Measurements from ENCODE around the gene GRK3.

Gene GRK3

DNA sequence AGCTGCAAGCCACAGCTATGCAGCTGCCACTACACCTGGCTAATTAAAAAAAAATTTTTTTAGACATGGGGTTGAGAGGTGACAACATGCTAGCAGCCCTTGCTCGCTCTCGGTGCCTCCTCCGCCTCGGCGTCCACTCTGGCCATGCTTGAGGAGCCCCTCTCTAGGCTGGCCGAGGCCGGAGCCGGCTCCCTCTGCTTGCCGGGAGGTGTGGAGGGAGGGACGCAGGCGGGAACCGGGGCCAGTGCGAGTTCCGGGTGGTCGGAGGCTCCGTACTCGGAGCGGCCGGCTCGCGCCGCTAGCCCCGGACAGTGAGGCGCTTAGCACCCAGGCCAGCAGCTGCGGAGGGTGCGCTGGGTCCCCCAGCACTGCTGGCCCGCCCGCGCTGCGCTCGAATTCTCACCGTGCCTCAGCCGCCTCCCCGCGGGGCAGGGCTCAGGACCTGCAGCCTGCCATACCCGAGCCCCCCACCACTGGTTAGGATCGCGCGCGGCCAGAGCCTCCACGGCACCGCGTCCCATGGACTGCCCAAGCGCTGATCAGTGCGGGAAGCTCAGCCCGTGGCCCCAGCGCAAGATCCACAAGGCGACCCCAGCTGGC is 188.2 kb downstream of the GRK3 start:
- DNase-seq (ENCODE audit: low read depth in 2 of 3, low spot score in 2 of 3), result no peak

DNA sequence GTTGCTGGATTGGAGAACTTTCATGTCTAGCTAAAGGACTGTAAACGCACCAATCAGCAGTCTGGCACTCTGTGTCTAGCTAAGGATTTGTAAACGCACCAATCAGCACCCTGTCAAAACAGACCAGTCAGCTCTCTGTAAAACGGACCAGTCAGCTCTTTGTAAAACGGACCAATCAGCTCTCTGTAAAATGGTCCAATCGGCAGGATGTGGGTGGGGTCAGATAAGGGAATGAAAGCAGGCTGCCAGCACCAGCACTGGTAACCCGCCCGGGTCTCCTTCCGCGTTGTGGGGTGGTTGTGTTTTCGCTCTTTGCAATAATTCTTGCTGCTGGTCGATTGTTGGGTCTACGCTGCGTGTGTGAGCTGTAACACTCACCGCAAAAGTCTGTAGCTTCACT is 188.8 kb downstream of the GRK3 start:
- DNase-seq (ENCODE audit: low read depth in 2 of 3, low spot score in 2 of 3), result no peak

DNA sequence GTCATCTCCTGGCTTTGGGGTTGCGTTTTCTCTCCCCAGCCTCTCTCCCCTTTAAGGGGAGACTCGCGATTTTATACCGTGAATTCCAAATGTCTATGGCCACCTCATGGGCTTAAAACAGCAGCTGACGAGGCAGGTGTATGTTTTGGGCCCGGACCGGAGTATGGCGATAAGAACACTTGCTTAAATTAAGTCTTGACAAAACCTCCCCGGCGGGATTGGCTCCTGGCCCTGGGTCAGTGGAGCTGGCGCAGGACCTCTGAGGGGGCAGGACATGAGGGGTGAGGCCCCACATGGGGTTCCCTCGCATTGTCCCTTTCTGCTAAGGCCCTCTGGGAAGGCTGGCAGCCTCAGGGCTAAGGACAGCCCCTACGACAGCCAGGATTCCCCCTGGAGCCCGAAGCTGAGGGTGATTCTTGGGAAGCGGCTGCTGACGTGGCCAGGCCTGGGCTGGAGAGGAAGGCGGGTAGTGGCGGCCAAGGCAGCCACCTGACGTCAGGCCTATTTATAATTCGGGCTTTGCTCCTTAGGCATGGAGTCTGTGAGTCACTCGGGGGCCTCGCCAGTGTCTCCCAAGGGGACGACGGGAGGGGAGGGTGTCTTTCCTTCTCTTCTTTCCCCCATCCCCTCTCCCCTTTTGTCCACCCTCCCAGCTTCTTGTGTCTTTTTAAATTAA is 190.2 kb downstream of the GRK3 start:
- no peak for DNase-seq (ENCODE audit: low read depth in 2 of 3, low spot score in 2 of 3)

DNA sequence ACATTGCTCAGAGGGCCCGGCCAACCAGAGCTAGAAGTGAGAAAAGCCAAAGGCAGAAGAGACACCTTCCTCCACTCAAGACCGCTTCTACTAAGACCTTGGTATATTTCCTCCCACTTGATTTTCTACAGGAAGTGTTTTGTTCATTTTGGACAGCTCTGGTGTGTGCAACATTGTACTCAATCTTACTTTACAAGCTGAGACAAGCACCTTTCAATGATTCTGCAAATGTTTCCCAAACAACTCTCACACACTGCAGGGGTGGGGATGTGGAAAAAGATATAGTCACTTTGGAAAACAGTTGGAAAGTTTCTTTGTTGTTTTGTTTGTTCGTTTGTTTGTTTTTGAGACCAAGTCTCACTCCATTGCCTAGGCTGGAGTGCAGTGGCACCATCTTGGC is 193.2 kb downstream of the GRK3 start:
- DNase-seq (ENCODE audit: low read depth in 2 of 3, low spot score in 2 of 3), result no peak

DNA sequence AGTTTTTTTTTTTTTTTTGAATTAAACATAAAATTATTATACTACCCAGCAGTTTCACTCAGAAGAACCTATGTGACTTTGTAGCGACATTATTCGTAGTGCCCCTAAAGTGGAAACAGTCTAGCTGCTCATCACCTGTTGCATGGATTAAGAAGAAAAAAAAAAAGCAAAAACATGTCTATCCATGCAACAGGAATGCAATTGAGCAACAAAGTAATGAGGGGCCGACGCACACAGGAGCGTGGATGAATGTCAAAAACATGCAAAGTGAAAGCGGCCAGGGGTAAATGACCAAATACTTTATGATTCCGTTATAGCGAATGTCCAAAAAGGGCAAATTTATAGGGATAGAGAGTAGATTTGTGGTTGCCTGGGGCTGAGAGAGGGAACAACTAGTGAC is 193.8 kb downstream of the GRK3 start:
- DNase-seq (ENCODE audit: low read depth in 2 of 3, low spot score in 2 of 3), result no peak

DNA sequence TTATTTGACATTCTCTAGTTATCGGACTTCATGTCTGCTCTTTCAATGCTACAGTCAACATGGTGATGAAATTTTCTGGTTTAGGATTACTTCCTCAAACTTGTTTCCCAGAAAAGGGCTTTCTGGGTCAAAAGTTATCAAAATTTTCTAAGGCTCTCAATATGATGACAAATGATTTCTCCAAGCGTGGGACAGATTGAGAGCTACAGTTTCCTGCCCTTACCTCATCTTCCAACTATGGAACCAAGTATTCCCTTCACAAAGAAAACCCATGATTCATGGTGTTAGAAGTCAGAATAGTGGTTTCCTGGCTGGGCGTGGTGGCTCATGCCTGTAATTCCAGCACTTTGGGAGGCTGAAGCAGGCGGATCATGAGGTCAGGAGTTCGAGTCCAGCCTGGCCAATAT is 195.4 kb downstream of the GRK3 start:
- no peak for DNase-seq (ENCODE audit: low read depth in 2 of 3, low spot score in 2 of 3)

DNA sequence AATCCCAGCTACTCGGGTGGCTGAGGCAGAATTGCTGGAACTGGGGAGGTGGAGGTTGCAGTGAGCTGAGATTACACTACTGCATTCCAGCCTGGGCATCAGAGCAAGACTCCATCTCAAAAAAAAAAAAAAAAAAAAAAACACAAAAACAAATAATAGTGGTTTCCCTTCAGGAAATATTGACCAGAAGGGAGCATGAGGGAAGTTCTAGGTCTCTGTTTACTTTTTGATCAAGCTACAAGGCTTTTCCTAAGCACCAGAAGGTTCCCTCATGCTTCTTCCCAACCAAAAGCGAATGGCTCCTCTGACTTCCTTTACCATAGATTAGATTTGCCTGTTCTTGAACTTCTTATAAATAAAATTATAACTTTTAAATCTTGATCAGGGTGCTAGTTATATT is 195.8 kb downstream of the GRK3 start:
- no peak for DNase-seq (ENCODE audit: low read depth in 2 of 3, low spot score in 2 of 3)

DNA sequence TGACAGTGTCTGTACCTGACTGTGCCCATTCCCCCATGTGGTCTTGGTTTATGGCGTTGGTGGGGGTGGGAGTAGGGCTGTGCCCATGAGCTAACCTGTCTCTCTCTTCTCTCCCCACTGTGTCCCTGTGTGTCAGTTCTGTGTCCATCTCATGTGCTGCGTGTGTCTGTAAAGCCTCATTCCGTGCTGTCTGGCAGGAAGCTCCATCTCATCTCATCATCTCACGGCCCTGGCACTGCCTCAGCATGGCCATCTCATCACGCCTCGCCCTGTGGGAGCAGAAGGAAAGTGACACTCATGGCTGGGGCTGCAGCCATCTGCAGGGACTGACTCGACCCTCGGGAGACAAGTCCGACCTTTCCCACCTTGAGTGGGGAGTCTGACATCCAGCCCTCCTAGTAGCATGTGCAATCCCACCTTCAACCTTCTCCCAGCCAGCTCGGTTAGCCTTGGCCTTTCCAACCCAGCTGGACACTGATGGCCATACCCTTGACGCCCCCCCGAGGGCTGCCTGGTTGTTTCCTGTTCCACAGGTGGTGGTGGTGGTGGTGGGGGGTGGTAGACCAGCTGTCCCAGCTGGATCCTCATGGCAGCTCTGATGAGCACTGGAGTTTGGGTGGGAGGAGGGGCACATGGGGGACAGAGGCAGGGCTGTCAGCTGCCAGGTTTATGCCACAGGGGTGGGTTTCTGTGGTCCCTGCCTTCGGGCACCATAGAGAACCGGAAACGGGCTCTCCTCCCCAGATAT is 196.5 kb downstream of the GRK3 start:
- DNase-seq (ENCODE audit: low read depth in 2 of 3, low spot score in 2 of 3), result no peak

DNA sequence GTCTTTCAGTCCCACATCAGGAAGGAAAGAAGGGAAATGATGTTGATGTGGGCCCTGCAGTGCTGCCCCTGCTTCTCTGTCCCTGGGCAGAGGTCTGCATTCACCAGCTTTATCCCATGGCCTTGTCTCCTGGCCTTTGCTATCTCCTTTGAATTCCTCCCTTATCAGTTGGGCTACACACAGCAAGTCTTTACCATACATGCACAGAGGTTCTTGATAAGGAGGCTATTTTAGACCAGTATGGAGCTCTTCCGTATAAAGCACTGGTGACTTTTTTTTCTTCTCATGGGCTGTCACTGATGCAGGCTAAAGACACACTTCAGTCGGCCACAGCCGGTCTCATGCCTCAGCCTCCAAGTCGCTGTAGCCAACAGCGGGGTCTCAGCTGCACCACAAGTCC is 197.7 kb downstream of the GRK3 start:
- DNase-seq (ENCODE audit: low read depth in 2 of 3, low spot score in 2 of 3), result no peak

DNA sequence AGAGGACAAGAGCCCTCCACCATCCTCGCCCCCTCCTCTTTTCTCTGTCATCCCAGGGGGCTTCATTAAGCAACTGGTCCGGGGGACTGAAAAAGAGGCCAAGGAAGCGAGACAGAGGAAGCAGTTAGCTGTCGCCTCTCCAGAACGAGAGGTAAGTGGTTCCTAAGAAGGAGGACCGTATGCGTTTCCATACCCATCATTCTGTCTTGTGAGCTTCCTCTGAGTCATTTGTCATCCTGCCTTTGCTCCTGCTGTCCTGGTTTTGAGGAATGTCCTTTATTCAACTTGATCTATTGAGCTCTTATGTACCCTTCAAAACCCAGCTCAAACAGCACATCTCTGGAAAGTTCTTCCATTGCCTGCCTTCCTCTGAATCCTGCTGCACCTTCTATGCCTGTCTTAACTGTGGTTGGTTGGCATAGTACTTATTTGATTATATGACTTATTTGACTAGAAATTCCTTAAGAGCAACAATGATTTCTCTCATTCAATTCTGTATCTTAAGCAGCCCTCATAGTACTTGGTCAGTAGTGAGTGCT is 198.8 kb downstream of the GRK3 start:
- DNase-seq (ENCODE audit: low read depth in 2 of 3, low spot score in 2 of 3), result no peak

DNA sequence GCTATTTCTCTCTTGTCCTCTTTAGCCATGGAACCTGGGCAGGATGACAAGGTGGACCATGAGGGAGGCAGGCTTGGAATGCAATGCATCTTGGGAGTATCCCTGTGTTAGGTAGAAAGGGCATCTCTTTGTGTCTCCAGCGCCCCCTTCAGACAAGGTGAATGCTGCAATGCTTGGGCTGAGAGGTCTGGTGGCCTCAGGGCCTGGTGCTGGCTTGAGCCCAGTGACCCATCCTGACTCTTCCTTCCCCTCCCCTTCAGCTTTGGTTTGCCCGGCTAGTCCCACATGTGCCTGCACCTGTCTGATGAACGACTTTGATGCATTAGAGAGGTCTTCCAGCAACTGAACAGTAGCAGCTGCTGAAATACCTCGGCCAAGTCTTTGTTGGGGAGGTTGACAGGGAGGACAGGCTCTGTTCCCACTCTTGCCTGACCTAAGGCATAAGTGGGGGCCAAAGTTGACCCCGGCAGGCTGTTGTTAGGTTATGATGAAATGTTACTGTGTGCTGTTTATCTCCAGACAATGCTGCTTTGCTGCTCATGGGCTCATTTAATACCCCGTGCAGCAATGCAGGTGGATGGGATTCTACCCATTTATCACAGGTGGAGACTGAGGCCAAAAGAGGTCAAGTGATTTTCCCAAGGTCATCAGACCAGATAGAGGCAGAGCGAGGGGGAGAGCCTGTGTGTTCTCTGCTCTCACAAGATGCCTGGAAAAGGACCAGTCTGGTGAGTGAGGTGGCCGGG is 200.0 kb downstream of the GRK3 start:
- DNase-seq (ENCODE audit: low read depth in 2 of 3, low spot score in 2 of 3), result no peak

DNA sequence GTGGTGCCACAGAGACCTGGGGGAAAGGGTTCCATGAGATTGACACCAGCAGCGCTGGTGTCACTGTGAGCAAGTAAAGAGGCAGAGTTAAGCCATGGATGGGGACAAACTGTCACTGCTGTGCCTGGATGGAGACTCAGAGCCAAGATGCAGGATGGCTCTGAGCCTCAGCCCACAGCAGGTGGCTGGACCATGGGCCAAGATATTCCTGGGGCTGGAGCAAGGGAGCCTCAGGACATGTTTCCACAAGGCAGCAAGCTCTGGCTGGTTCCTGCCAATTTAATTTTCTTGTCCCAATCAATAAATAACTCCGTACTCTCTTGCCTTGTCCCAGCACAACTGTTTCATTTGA is 200.5 kb downstream of the GRK3 start:
- no peak for DNase-seq (ENCODE audit: low read depth in 2 of 3, low spot score in 2 of 3)

DNA sequence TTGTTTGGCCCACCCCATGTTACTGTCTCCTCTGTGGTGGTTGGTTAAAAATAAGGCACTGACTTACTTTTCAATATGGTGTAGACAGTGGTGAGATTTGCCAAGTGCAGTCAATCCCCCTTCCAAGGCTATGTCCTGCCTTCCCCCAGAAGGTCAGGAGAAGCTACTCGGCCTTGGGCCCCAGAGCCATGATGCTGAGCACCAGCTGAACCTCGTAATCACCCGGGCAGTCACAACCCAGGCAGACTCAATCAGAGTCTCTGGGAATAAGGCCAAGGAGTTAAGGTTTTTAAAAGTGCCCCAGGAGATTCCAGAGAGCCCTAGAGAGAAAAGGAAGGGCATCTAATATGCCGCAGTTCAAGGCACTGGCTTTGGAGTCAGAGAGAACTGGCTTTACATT is 201.3 kb downstream of the GRK3 start:
- no peak for DNase-seq (ENCODE audit: low read depth in 2 of 3, low spot score in 2 of 3)

DNA sequence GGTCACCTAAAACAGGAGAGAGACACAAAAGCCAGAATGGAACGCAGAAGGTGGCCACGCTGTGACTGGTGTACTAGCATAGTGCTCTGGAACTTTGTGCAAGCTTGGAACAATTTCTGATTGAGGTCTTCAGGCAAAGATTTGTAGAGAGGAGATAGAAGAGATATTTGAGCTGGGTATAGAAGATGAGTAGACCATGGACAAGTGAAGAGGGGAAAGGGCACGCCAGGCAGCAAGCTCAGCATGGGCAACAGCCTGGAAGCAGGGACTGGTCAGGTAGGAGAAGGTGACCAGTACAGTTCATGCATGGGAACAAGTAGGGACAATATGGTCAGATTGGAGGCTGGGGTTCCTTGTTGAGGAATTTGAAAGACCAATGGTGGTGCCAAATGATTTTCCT is 201.9 kb downstream of the GRK3 start:
- DNase-seq (ENCODE audit: low read depth in 2 of 3, low spot score in 2 of 3), result no peak

DNA sequence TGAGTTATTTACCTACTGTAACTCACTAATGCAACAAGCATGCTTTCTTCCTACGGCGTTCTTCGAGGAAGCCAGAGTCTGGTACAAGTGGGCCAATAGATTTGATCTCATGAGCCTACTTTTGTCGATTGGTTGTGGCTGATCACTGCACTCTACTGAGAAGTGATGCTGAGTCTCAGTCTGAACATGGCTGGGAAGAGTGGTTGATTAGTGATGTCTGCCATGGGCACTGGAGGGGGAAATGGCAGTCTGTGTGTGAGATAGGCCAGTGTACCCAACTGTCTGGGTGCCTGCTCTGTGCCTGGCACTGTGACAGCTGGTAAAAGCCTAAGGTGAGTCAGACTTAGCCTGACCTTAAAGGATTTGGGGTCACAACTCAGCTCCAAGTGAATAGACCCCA is 205.9 kb downstream of the GRK3 start:
- DNase-seq (ENCODE audit: low read depth in 2 of 3, low spot score in 2 of 3), result no peak

DNA sequence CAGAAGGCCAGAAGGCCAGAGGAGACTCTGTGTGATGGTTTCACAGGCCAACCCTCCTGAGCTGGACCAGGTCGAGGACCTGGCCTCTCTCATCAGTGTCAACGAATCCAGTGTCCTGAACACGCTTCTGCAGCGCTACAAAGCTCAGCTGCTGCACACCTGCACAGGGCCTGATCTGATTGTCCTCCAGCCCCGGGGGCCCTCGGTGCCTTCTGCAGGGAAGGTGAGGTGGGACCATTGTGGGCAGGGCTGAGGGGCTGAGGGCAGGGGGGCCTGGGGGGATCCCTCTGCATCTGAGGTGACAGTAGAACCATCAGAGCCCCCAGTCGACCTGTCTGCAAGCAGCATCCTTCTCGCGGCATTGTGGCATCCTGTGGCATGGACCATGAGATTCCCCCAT is 207.8 kb downstream of the GRK3 start:
- DNase-seq (ENCODE audit: low read depth in 2 of 3, low spot score in 2 of 3), result no peak

DNA sequence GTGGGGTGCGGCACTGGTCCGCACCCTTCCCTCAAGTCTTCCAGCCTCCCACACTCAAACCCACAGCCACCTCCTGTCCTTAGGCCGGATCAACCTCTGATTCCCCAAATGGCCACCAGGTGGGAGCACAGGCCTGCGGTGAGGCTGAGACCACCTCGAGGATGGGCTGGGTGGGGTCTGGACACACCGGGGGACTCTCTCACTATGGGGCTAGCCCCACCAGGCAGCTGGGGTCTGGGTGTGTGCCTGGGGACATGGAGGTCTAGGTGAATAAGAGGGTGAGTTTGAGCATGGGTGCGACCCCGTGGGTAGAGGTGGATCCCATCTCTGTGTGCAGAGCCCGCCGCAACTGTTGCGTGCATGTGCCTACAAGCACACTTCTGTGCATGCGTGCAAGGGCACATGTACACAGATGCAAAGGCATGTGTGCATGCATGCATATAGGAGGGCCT is 210.1 kb downstream of the GRK3 start:
- DNase-seq (ENCODE audit: low read depth in 2 of 3, low spot score in 2 of 3), result no peak

DNA sequence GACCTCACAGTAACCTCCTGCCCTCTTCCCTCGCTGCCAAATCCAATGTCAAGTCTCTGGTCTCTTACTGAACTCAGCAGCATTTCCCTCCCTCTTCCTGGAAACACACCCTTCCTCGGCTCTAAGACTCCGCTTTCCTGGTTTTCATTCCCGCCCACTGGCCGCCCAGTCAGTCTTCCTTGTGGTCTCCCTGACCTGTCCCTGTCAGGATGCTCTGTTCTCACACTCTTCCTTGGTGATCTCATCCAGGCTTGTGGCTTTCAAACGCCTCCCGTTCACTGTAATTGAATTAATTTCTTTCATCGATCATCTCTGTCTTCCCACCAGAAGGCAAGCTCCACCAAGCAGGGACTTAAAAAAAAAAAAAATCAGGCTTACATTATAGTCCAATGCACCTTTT is 211.1 kb downstream of the GRK3 start:
- no peak for DNase-seq (ENCODE audit: low read depth in 2 of 3, low spot score in 2 of 3)

DNA sequence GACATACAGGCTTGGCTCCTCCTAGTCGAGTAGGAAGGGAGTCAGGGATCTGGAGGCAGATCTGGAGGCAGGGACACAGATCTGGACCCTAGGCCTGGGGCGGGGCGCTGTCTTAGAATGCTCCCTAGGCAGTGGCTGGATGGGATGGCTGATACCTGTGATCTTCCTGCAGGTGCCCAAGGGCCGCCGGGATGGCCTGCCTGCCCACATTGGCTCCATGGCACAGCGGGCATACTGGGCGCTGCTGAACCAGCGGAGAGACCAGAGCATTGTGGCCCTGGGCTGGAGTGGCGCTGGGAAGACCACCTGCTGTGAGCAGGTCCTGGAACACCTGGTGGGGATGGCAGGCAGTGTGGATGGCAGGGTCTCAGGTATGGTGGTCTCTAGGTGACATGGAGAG is 212.9 kb downstream of the GRK3 start:
- DNase-seq (ENCODE audit: low read depth in 2 of 3, low spot score in 2 of 3), result no peak

DNA sequence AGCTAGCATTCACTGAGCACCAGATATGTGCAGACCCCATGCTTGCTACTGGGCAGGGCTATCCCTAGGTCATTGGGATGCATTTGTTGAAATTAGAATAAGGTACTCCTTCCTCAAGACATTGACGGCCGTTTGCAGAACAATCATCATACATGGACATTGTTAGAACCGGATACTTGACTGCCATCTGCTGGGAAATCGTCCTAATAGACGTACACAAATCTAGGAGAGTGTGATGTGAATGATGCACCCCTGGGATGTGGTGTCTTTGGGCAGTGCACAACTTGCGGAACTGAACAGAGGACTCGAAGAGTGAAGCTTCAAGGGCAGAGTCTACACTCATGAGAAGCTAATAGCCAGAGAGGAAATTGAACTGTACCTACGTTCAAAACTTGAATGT is 213.4 kb downstream of the GRK3 start:
- DNase-seq (ENCODE audit: low read depth in 2 of 3, low spot score in 2 of 3), result no peak

Measured in activated CD8-positive, alpha-beta memory T cell treated with anti-CD3 and anti-CD28 coated beads for 48 hours (primary cell).